ENCODE measurements around the gene RGS3. TPM values are rescaled to one million over a fixed set of nuclear protein-coding genes. Genes with fewer than 3 reads are reported as not detected.

The RGS3 gene
- total RNA-seq, 1 experiment from 2014 or later, result 16.6 TPM

- H3K36me3 Mint-ChIP-seq, result no peaks in the 10 kb centered on the region
- ChIA-PET POLR2A (interaction anchor here (1.6 kb wide), 1 partner anchor 8 kb away, joined by 4 read pairs; no protein-coding TSS in a partner anchor), CTCF (interaction anchor here (0.8 to 2.7 kb wide), 4 partner anchors 18 to 128 kb away, joined by 3 to 17 read pairs (median 6); no protein-coding TSS in a partner anchor)
- H3K9me3 Mint-ChIP-seq, result peaks cover 10% of the 10 kb centered on the region; the same call in 1 of the 2 replicates
- no peaks in the 10 kb centered on the region for H3K27me3 Mint-ChIP-seq (ENCODE audit: low read depth)
- DNase-seq (ENCODE audit: low spot score) (no peak), ATAC-seq (no peak)
- no peak overlapping the region for H3K27ac Mint-ChIP-seq
- TF ChIP-seq ZBTB21 (CRISPR knock-in tag; IDR thresholded peaks at IDR 0.05; ENCODE audit: borderline replicate concordance) (no peak), ETV6 (CRISPR knock-in tag; IDR thresholded peaks at IDR 0.05) (no peak), ZNF121 (CRISPR knock-in tag; IDR thresholded peaks at IDR 0.05) (no peak), USF2 (CRISPR knock-in tag; IDR thresholded peaks at IDR 0.05) (no peak), GRHL2 (CRISPR knock-in tag; IDR thresholded peaks at IDR 0.05; ENCODE audit: insufficient replicate concordance, severe bottlenecking) (no peak), ZNF138 (CRISPR knock-in tag; conservative IDR thresholded peaks at IDR 0.05) (no peak), E2F5 (CRISPR knock-in tag; IDR thresholded peaks at IDR 0.05) (no peak)
- TF ChIP-seq, protein P1, sequence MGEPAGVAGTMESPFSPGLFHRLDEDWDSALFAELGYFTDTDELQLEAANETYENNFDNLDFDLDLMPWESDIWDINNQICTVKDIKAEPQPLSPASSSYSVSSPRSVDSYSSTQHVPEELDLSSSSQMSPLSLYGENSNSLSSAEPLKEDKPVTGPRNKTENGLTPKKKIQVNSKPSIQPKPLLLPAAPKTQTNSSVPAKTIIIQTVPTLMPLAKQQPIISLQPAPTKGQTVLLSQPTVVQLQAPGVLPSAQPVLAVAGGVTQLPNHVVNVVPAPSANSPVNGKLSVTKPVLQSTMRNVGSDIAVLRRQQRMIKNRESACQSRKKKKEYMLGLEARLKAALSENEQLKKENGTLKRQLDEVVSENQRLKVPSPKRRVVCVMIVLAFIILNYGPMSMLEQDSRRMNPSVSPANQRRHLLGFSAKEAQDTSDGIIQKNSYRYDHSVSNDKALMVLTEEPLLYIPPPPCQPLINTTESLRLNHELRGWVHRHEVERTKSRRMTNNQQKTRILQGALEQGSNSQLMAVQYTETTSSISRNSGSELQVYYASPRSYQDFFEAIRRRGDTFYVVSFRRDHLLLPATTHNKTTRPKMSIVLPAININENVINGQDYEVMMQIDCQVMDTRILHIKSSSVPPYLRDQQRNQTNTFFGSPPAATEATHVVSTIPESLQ (CRISPR knock-in tag; IDR thresholded peaks at IDR 0.05), result no peak
- TF ChIP-seq, protein P2, sequence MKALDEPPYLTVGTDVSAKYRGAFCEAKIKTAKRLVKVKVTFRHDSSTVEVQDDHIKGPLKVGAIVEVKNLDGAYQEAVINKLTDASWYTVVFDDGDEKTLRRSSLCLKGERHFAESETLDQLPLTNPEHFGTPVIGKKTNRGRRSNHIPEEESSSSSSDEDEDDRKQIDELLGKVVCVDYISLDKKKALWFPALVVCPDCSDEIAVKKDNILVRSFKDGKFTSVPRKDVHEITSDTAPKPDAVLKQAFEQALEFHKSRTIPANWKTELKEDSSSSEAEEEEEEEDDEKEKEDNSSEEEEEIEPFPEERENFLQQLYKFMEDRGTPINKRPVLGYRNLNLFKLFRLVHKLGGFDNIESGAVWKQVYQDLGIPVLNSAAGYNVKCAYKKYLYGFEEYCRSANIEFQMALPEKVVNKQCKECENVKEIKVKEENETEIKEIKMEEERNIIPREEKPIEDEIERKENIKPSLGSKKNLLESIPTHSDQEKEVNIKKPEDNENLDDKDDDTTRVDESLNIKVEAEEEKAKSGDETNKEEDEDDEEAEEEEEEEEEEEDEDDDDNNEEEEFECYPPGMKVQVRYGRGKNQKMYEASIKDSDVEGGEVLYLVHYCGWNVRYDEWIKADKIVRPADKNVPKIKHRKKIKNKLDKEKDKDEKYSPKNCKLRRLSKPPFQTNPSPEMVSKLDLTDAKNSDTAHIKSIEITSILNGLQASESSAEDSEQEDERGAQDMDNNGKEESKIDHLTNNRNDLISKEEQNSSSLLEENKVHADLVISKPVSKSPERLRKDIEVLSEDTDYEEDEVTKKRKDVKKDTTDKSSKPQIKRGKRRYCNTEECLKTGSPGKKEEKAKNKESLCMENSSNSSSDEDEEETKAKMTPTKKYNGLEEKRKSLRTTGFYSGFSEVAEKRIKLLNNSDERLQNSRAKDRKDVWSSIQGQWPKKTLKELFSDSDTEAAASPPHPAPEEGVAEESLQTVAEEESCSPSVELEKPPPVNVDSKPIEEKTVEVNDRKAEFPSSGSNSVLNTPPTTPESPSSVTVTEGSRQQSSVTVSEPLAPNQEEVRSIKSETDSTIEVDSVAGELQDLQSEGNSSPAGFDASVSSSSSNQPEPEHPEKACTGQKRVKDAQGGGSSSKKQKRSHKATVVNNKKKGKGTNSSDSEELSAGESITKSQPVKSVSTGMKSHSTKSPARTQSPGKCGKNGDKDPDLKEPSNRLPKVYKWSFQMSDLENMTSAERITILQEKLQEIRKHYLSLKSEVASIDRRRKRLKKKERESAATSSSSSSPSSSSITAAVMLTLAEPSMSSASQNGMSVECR (CRISPR knock-in tag; IDR thresholded peaks at IDR 0.05; ENCODE audit: borderline replicate concordance), result no peak
- H3K4me3 Mint-ChIP-seq, result no peak overlapping the region
- peaks cover 20% of the 10 kb centered on the region for H3K4me1 Mint-ChIP-seq
These were observed 109.8 kb downstream of the RGS3 start for GRCh38 chr9:113573046-113573958.

- peaks cover 20% of the 10 kb centered on the region for H3K4me1 Mint-ChIP-seq
- H3K9me3 Mint-ChIP-seq, result peaks cover 10% of the 10 kb centered on the region; the same call in 1 of the 2 replicates
- ATAC-seq (no peak), DNase-seq (ENCODE audit: low spot score) (no peak)
- H3K27me3 Mint-ChIP-seq (ENCODE audit: low read depth), result no peaks in the 10 kb centered on the region
- H3K36me3 Mint-ChIP-seq, result no peaks in the 10 kb centered on the region
- CTCF ChIA-PET, result interaction anchor here (1.6 to 3.4 kb wide), 5 partner anchors 8 to 128 kb away, joined by 5 to 17 read pairs (median 7); no protein-coding TSS in a partner anchor
- POLR2A ChIA-PET, result interaction anchor here (1.6 kb wide), 1 partner anchor 8 kb away, joined by 4 read pairs; no protein-coding TSS in a partner anchor
- H3K27ac Mint-ChIP-seq, result no peak overlapping the region
- no peak overlapping the region for H3K4me3 Mint-ChIP-seq
- TF ChIP-seq, protein P2 (CRISPR knock-in tag; IDR thresholded peaks at IDR 0.05; ENCODE audit: borderline replicate concordance), result no peak
- TF ChIP-seq AFF4 (CRISPR knock-in tag; IDR thresholded peaks at IDR 0.05; ENCODE audit: borderline replicate concordance) (no peak), ZNF425 (CRISPR knock-in tag; conservative IDR thresholded peaks at IDR 0.05) (no peak), SP1 (CRISPR knock-in tag; conservative IDR thresholded peaks at IDR 0.05) (no peak)
These were observed 110.4 kb downstream of the RGS3 start for GRCh38 chr9:113573959-113574352.
